OCI-LY7 (cell line): Measurements from ENCODE around the gene CCDC186.
A peak's percentile ranks its signal among the peaks of the same experiment; 100 is the strongest.

Source experiments
- CTCF ChIP-seq: fragments of 200-600 bp; sonication (generic); conservative IDR thresholded peaks from 2 replicates; pipeline ENCODE4 v1.5.1; 2014; ENCODE audit warnings: mild to moderate bottlenecking, antibody characterized with exemption, low read length, moderate library complexity, mixed read lengths
- EZH2phosphoT487 ChIP-seq: fragments of 200-600 bp; sonication (generic); IDR thresholded peaks from 2 replicates; pipeline ENCODE4 v1.6.1; 2018; ENCODE audit warnings: low read depth, borderline replicate concordance, mild to moderate bottlenecking, mixed run types, antibody characterized with exemption, low read length, moderate library complexity, mixed read lengths

GRCh38 chr10:114121031-114121430 lies 53.0 kb downstream of the CCDC186 start:
- TF ChIP-seq CTCF: peak; percentile 71
- no peak for TF ChIP-seq EZH2phosphoT487
